ENCODE results near the gene ASTN2.

ASTN2 gene

GRCh38 chr9:117234103-117234502, 180.8 kb downstream of the ASTN2 start:
- DNase-seq = no peak

GRCh38 chr9:117233016-117233415, 181.8 kb downstream of the ASTN2 start:
- DNase-seq = no peak

GRCh38 chr9:117232281-117232680, 182.6 kb downstream of the ASTN2 start:
- no peak for DNase-seq

- no peak for DNase-seq
Observed at GRCh38 chr9:117231012-117231411, 183.8 kb downstream of the ASTN2 start.

GRCh38 chr9:117224695-117225094, 190.2 kb downstream of the ASTN2 start:
- DNase-seq = peak; percentile 94

GRCh38 chr9:117218951-117219350, 195.9 kb downstream of the ASTN2 start:
- no peak for DNase-seq

GRCh38 chr9:117214416-117214815, 200.4 kb downstream of the ASTN2 start:
- no peak for DNase-seq

- no peak for DNase-seq
Observed at GRCh38 chr9:117211280-117211679, 203.6 kb downstream of the ASTN2 start.

- DNase-seq = peak; percentile 52
Observed at GRCh38 chr9:117205806-117206205, 209.1 kb downstream of the ASTN2 start.

- DNase-seq = no peak
Observed at GRCh38 chr9:117204971-117205370, 209.9 kb downstream of the ASTN2 start.

- DNase-seq = no peak
Observed at GRCh38 chr9:117191504-117192261, 223.2 kb downstream of the ASTN2 start.

- DNase-seq = no peak
Observed at GRCh38 chr9:117189121-117189520, 225.7 kb downstream of the ASTN2 start.

GRCh38 chr9:117188394-117188793, 226.5 kb downstream of the ASTN2 start:
- no peak for DNase-seq

GRCh38 chr9:117187498-117187897, 227.4 kb downstream of the ASTN2 start:
- no peak for DNase-seq

GRCh38 chr9:117184173-117184572, 230.7 kb downstream of the ASTN2 start:
- no peak for DNase-seq

GRCh38 chr9:117182046-117182445, 232.8 kb downstream of the ASTN2 start:
- DNase-seq = no peak

- DNase-seq = no peak
Observed at GRCh38 chr9:117180896-117181445, 233.9 kb downstream of the ASTN2 start.

GRCh38 chr9:117178596-117179375, 236.1 kb downstream of the ASTN2 start:
- DNase-seq = no peak

GRCh38 chr9:117170567-117170966, 244.3 kb downstream of the ASTN2 start:
- DNase-seq = no peak

GRCh38 chr9:117169089-117169621, 245.7 kb downstream of the ASTN2 start:
- no peak for DNase-seq

- no peak for DNase-seq
Observed at GRCh38 chr9:117164512-117164911, 250.3 kb downstream of the ASTN2 start.

- no peak for DNase-seq
Observed at GRCh38 chr9:117160254-117160653, 254.6 kb downstream of the ASTN2 start.

- DNase-seq = no peak
Observed at GRCh38 chr9:117156771-117157535, 257.9 kb downstream of the ASTN2 start.
